Measurements from ENCODE around the gene KCNJ1.

KCNJ1 gene

DNA sequence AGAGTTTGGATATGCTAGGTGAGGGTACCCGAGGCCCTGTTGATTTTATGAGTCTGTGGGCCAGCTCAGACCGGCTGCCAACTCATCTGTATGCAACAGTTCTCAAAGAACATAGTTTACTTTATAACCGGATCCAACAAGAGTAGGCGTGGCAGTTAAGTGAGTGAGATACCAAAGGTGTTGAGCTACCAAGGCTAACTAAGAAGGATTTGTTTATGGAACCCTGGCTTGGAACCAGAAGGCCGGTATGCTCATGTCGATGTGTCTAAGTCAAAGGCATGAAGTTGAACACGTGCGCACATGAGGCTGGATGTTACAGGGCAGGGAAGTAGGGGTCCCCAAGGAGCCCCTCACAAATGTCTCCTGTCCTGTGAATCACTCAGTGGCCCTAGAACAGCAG lies at the start of gene KCNJ1:
Gene KCNJ1, minus strand, starts transcription at position 20 of the 400 bp plus-strand sequence. CDS start 27,053 bp downstream, outside the sequence.
- peak; percentile 28 for DNase-seq

DNA sequence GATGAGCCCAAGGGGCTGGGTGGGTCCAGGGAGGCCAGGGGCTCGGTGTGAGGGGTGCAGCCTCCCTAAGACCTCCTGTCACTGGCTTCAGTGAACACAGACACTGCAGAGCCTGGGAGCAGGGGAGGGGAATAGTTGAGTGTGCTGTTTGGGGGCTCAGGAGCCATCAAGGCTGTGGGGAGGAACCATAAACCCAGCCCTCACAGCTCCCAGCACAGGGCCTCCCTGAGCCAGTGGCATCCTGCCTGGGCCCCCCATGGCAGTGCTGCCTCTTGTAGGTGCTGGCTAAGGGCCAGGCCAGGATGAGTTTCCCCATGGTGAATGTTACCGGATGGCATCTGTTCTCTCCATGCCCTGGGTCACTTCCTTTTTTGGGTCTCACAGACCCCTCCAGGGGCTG lies 49.6 kb upstream of the KCNJ1 start:
- DNase-seq = no peak

GRCh38 chr11:128916037-128916572 lies 49.0 kb upstream of the KCNJ1 start:
- DNase-seq = no peak

DNA sequence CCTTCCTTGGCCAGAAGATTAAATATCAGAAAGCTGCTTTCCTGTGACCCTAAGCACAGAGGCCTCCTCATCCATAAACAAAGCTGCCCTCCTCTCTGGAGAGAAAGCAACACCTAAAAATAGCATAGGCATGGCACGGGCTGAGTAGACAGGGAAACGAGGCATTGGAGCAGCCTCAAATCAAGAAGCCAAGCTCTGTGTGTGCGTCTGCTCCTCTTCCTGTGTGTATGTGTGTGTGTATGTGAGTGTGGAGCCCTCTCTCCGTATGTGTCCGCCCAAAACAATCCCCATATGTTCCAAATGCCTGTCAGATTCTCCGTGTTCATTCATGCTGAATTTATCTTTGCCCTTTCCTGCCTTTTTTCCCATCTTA lies 48.0 kb upstream of the KCNJ1 start:
- no peak for DNase-seq

DNA sequence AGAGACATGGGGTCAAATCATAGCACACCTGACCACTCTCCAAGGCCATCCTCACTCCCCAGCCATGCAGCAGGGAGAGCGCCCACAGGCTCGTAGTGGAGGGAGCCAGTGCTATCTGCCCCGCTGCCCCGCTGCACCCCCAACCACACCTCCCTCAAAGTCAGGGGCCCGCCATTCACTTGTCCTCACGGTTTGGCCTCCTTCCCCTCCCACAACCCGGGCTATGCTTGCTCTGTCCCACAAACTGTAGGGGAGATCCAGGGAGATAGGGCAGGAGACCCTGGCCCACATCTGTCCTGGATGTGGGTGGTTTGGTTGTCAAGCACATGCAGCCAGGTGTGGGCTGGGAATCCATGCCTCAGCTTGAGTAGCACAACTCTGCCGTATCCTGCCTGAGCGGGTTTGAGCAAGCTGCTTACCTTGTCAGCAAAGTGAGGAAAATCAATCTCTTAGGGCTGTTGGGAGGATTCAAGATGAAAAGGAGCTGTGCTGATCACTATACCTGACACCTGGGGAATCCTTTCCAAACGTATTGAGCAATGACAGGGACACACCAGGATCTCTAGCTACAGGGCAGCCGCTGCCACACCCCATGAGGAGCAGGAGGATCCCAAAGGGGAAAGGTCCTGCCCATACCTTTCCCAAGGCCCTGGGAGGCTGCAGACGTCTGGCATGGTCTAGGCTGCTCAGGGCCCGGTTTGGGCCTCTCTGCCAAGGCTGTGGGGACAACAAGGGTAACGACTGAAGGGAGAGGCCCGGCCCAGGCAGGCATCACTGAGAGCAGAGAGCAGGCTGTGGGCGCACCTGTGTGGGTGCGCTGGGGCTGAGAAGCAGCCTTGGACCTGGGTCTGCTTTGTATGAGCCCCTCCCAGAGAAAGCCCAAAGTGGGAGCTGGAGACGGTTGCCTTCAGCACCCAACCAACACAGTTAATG lies 47.4 kb upstream of the KCNJ1 start:
- no peak for DNase-seq

GRCh38 chr11:128913806-128914205 lies 46.7 kb upstream of the KCNJ1 start:
- DNase-seq = no peak

GRCh38 chr11:128911701-128912100 lies 44.6 kb upstream of the KCNJ1 start:
- DNase-seq = no peak

DNA sequence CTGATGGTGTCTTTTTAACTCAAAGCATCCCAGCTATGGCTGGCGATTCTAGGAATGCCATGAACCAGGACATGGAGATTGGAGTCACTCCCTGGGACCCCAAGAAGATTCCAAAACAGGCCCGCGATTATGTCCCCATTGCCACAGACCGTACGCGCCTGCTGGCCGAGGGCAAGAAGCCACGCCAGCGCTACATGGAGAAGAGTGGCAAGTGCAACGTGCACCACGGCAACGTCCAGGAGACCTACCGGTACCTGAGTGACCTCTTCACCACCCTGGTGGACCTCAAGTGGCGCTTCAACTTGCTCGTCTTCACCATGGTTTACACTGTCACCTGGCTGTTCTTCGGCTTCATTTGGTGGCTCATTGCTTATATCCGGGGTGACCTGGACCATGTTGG lies 44.1 kb upstream of the KCNJ1 start:
- no peak for DNase-seq

DNA sequence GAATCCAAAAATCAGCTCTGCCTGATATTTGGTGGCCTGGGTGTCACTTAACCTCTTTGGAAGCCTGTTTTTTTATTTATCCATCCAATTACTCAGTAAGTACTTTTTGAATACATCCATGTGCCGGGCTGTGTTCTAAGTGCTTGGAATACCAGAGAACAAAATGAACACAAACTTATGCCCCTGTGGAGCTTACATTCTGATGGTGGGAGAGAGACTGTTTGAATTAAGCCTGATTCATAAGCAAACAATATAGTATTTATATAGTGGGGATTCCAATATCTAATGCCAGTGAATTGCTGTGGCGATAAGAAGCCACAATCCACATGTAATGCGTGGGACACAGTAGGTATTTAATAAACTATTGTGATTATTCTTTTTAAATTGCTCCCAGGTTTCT lies 43.5 kb upstream of the KCNJ1 start:
- DNase-seq = no peak

DNA sequence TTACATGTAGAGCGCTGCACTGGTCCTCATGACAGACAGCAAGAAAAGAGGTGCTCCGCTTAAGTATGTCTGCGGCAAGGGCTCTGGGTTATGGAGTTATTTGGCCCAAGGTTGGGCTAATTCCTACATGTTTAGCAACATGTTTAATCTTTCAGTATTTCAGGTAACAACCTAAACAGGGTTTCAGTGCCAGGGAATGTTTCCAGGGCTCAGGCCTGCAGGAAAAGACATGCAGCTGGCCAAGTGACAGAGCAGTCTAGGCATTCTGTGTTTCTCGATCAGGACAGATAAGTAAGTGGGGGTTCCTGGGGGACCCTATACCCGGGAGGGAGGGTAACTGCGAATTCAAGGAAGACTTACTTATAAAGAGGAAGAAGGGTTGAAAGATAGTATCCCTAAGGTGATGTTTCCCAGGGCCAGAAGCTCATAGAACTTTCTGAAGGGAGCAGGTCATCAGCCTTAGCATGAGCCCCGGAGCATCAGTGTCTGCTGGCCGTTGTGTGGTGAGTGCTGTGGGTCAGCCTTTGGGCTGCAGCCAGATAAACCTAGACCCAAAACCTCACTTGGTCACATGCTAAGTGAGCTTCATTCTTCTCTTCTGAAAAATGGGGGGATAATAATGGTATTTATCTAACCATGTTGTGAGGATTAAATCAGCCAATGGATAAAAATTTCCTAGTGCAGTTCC lies 42.5 kb upstream of the KCNJ1 start:
- DNase-seq = no peak

- DNase-seq = no peak
These were observed 41.5 kb upstream of the KCNJ1 start for GRCh38 chr11:128908391-128909246.

DNA sequence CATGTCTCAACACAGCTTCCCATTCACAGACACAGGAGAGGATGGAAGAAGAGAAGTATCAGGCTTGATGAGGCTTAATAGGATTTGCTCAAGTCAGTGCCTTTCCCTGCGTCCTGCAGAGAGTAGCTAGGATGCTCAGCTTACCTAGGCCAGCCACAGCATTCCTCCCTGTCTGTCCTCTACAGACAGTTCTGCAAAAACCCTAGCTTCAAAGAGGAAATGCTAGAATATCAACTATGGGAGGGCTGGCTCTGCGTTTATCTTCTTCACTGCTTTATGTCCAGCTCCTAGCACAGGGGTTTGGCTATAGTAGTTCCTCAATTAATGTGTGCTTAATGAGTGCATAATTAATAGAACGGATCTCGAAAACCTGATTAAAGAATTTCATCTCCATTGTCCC lies 40.5 kb upstream of the KCNJ1 start:
- no peak for DNase-seq

GRCh38 chr11:128906185-128907050 lies 39.3 kb upstream of the KCNJ1 start:
- DNase-seq = no peak

GRCh38 chr11:128905345-128906184 lies 38.5 kb upstream of the KCNJ1 start:
- DNase-seq = peak; percentile 77

DNA sequence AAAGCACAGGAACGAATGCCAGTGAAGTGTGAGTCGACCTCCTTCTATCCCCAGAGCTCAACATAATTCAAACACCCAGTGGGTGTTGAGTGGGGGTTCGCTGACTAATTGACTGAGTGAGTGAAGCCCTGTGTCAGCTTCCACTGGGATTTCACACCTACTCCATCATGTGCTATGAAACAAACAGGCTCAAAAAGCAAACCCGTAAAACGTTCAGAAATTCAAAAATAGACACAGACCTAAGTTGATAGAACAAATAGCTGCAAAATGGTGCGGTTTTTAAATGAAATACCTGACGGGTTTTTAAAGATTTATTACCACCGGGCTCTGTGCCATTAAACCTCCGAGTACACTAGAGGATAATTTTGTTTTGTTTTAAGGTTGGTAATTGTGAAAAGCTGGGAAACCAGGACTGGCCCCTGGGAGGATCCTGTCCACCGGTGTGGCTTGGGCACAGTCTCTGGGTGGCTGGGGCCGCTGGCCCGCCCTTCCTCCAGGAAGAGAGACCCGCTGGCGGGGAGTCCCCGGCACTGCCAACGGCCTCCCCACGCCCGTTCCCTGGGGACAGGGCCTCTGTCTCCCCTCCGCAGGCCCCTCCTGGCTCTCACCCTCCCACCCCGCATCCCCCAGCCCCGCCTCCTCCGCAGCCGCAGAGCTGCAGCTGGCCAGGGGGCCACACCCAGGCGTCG lies 37.7 kb upstream of the KCNJ1 start:
- peak; percentile 41 for DNase-seq

GRCh38 chr11:128904303-128904655 lies 37.2 kb upstream of the KCNJ1 start:
- no peak for DNase-seq

DNA sequence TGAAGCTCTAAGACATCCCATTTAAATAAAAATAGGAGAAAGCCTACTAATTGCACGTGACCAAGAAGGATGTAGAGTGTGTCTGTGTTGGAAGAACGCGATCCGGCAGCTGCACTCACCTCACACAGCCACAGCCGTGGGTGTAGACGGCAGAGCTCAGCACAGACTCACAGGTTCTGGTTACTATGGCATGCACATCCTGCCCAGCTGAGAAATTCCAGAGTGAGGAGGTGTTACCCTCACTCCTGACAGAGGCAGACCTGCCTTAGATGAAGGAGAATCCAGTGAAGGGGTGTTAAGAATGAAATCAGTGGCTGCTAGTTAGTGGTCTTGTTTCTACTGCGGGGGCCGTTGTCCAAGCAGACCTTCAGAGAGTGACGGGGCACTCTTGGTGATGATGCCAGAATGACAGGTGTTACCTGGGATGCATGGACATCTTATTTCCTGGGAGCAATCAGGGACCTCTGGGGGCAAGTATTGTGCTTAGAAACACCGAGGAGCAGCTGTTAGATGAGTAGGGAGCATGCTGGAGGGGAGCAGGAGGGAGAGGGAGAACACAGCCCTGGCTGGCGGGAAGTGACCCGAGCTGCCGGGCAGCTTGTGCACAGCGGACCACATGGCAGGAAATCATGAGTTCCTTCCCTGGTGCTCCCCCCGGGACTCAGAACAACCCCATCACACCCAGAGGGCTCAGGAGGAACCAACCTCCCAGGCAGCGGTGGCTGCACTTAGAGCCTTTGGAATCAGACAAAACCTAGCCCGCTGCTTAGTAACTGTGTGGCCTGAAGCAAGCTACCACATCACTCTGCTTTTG lies 36.4 kb upstream of the KCNJ1 start:
- DNase-seq = no peak

DNA sequence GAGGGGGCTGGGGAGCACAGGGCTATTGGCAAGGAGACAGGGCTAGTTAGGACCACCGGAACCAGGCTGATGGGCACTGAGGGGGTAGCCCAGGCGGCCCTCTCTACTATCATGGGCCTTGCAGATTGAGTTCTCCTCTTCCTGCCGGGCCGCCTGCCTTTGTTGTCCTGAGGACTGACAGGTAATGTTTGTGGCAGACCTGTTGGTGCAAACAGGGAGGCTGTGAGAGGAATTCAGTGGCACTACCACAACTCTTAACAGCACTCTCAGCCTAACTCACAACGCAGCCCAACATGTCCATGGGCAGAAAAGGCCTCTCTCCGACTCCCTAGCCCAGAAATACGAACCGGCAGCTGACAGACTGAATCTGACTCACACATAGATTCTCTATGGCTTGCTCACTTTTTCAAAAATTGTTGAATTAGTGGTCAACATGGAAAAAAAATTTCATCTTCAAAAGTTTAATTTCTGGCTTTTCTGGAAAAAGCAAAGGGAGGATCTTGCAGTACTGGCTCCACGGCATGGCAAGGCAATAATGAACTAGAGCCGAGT lies 35.5 kb upstream of the KCNJ1 start:
- DNase-seq = no peak
